Caco-2 (cell line): Measurements from ENCODE around the gene IDH3B. TPM values are rescaled to one million over a fixed set of nuclear protein-coding genes. Genes with fewer than 3 reads are reported as not detected.
"Not testable (repeated sequence)": the region's sequence is repeated elsewhere in the genome, so short reads cannot be mapped to it uniquely, and the experiment has no call there.

ENCODE experiments used
- BruUV-seq: library from RNA; stranded (reverse); fragments of 400-500 nt; replicated peaks from 2 replicates; lab custom pipeline; 2021; lab: Mats Ljungman, UMichigan
- CTCF ChIA-PET: fragments of 300-600 bp; sonication (Branson Sonifier 250); formaldehyde crosslinking; loops from one replicate; lab custom pipeline; 2022; ENCODE audit warnings: antibody characterized with exemption; lab: Charles Lee
- POLR2A ChIA-PET: fragments of 300-600 bp; sonication (Branson Sonifier 250); formaldehyde crosslinking; loops from one replicate; lab custom pipeline; 2022; ENCODE audit warnings: antibody characterized with exemption; lab: Charles Lee
- DNase-seq, 2 experiments: peaks; one replicate each; pipeline versions ENCODE4 v3.0.0 to v3.0.0-alpha.2; 2020 to 2022
- H3K27me3 ChIP-seq: replicated peaks from 2 replicates; pipeline ENCODE4 v1.6.0; 2011; ENCODE audit warnings: low read length; ENCODE audit not compliant: control insufficient read depth, insufficient read depth
- H3K36me3 ChIP-seq: 2 replicates; pipeline ENCODE4 v1.5.1; 2011; ENCODE audit warnings: low read length; ENCODE audit not compliant: control insufficient read depth, insufficient read depth
- H3K4me1 ChIP-seq: fragments of 250-450 bp; sonication (Bioruptor Pico); 2 replicates; pipeline ENCODE4 v1.5.1; 2020; ENCODE audit warnings: mild to moderate bottlenecking
- H3K4me3 ChIP-seq: 2 replicates; pipeline ENCODE4 v1.5.1; 2011; ENCODE audit warnings: low read depth, mild to moderate bottlenecking, control low read depth, low read length
- H3K9me3 ChIP-seq: fragments of 250-450 bp; sonication (Bioruptor Pico); 2 replicates; pipeline ENCODE4 v1.5.1; 2020; ENCODE audit warnings: mild to moderate bottlenecking, moderate library complexity
- H3K27ac Mint-ChIP-seq: one replicate; pipeline ENCODE4 v1.8.0; 2022; ENCODE audit warnings: mixed read lengths; ENCODE audit not compliant: unreplicated experiment
- H3K27me3 Mint-ChIP-seq: one replicate; pipeline ENCODE4 v1.8.0; 2022; ENCODE audit warnings: mixed read lengths; ENCODE audit not compliant: insufficient read depth, unreplicated experiment
- H3K36me3 Mint-ChIP-seq: one replicate; pipeline ENCODE4 v1.8.0; 2022; ENCODE audit warnings: mild to moderate bottlenecking, mixed read lengths; ENCODE audit not compliant: insufficient read depth, unreplicated experiment
- H3K4me1 Mint-ChIP-seq: one replicate; pipeline ENCODE4 v1.8.0; 2022; ENCODE audit warnings: low read depth, mixed read lengths; ENCODE audit not compliant: unreplicated experiment
- H3K4me3 Mint-ChIP-seq: one replicate; pipeline ENCODE4 v1.8.0; 2022; ENCODE audit warnings: mild to moderate bottlenecking, moderate library complexity, mixed read lengths; ENCODE audit not compliant: unreplicated experiment
- H3K9me3 Mint-ChIP-seq: one replicate; pipeline ENCODE4 v1.8.0; 2022; ENCODE audit warnings: mixed read lengths; ENCODE audit not compliant: unreplicated experiment
- CTCF ChIP-seq, 2 experiments: fragments of 200-600 bp in 1 of 2; IDR thresholded peaks; 1 replicate in 1 of 2; 2 replicates in 1 of 2; pipeline versions ENCODE4 v1.5.1 to v1.8.0; 2011 to 2022; ENCODE audit warnings: antibody characterized with exemption in 1 of 2, control low read depth in 1 of 2, inconsistent platforms in 1 of 2, low read depth in 1 of 2, low read length in 1 of 2, mild to moderate bottlenecking in 1 of 2, moderate library complexity in 1 of 2; ENCODE audit not compliant: insufficient read depth in 1 of 2, severe bottlenecking in 1 of 2, unreplicated experiment in 1 of 2
- intact Hi-C: fragments of 100-400 bp; cut with micrococcal nuclease; formaldehyde crosslinking; loops from one replicate; pipeline ENCODE4 v1.10.0; 2022; ENCODE audit not compliant: unreplicated experiment
- total RNA-seq: library from RNA; stranded (reverse); gene quantifications from 2 replicates; pipeline ENCODE4 v1.2.3, GENCODE V29; 2022

IDH3B gene
- total RNA-seq, 1 experiment from 2014 or later, result 137 TPM

GRCh38 chr20:2690213-2690612, 26.2 kb upstream of the IDH3B start:
- no TSS peak for BruUV-seq
- Histone ChIP-seq H3K4me1 (peaks cover 6% of the 10 kb centered on the region), H3K9me3 (no peaks in the 10 kb centered on the region), H3K27me3 (peaks cover 1% of the 10 kb centered on the region), H3K36me3 (no peaks in the 10 kb centered on the region), H3K4me3 (no peak overlapping the region)
- Mint-ChIP-seq H3K4me1 (peaks cover 12% of the 10 kb centered on the region), H3K4me3 (no peak overlapping the region), H3K27ac (no peak overlapping the region), H3K27me3 (peaks cover 15% of the 10 kb centered on the region), H3K36me3 (peaks cover 5% of the 10 kb centered on the region), H3K9me3 (no peaks in the 10 kb centered on the region)
- CTCF ChIA-PET, result no interaction called here
- POLR2A ChIA-PET, result no interaction called here
- TF ChIP-seq CTCF (IDR thresholded peaks at IDR 0.05; ENCODE audit: insufficient read depth in 1 of 2, low read depth in 1 of 2, low read length in 1 of 2, severe bottlenecking in 1 of 2, unreplicated experiment in 1 of 2), result no peak
- no peak for DNase-seq
- intact Hi-C loops, result no loop called here

- ChIA-PET CTCF (interaction anchor here (0.7 to 1.6 kb wide), 2 partner anchors 12 to 722 kb away, joined by 3 read pairs; no protein-coding TSS in a partner anchor), POLR2A (interaction anchor here (0.7 kb wide), 1 partner anchor 218 kb away, joined by 3 read pairs; the partner anchor contains the start of gene SNRPB)
- peaks cover 12% of the 10 kb centered on the region for H3K4me1 Mint-ChIP-seq
- H3K9me3 Mint-ChIP-seq, result no peaks in the 10 kb centered on the region
- no peak overlapping the region for H3K4me3 Mint-ChIP-seq
- H3K36me3 Mint-ChIP-seq, result peaks cover 5% of the 10 kb centered on the region
- Histone ChIP-seq H3K4me3 (no peak overlapping the region), H3K4me1 (peaks cover 6% of the 10 kb centered on the region), H3K36me3 (no peaks in the 10 kb centered on the region), H3K27me3 (peaks cover 1% of the 10 kb centered on the region), H3K9me3 (no peaks in the 10 kb centered on the region)
- peaks cover 19% of the 10 kb centered on the region for H3K27me3 Mint-ChIP-seq
- H3K27ac Mint-ChIP-seq, result no peak overlapping the region
- no TSS peak for BruUV-seq
- DNase-seq, result peak; percentile 33
- peak; percentile 34 to 39 for TF ChIP-seq CTCF (IDR thresholded peaks at IDR 0.05; ENCODE audit: insufficient read depth in 1 of 2, low read depth in 1 of 2, low read length in 1 of 2, severe bottlenecking in 1 of 2, unreplicated experiment in 1 of 2)
- intact Hi-C loops, result no loop called here
Observed at GRCh38 chr20:2688041-2688591, 24.1 kb upstream of the IDH3B start.

GRCh38 chr20:2687514-2687913, 23.5 kb upstream of the IDH3B start:
- POLR2A ChIA-PET, result no interaction called here
- intact Hi-C loops, result no loop called here
- CTCF ChIA-PET, result no interaction called here
- peaks cover 19% of the 10 kb centered on the region for H3K27me3 Mint-ChIP-seq
- Histone ChIP-seq H3K4me1 (peaks cover 6% of the 10 kb centered on the region), H3K4me3 (no peak overlapping the region), H3K9me3 (no peaks in the 10 kb centered on the region), H3K27me3 (peaks cover 1% of the 10 kb centered on the region), H3K36me3 (no peaks in the 10 kb centered on the region)
- peaks cover 5% of the 10 kb centered on the region for H3K36me3 Mint-ChIP-seq
- H3K4me1 Mint-ChIP-seq, result peaks cover 12% of the 10 kb centered on the region
- TF ChIP-seq CTCF (IDR thresholded peaks at IDR 0.05; ENCODE audit: insufficient read depth in 1 of 2, low read depth in 1 of 2, low read length in 1 of 2, severe bottlenecking in 1 of 2, unreplicated experiment in 1 of 2), result no peak
- no peak overlapping the region for H3K27ac Mint-ChIP-seq
- H3K9me3 Mint-ChIP-seq, result peaks cover under 1% of the 10 kb centered on the region
- no peak overlapping the region for H3K4me3 Mint-ChIP-seq
- no peak for DNase-seq
- BruUV-seq, result no TSS peak

GRCh38 chr20:2684817-2685216, 20.8 kb upstream of the IDH3B start:
- H3K27ac Mint-ChIP-seq, intact Hi-C loops, H3K9me3 ChIP-seq, H3K9me3 Mint-ChIP-seq, BruUV-seq, H3K27me3 ChIP-seq, H3K4me3 ChIP-seq, CTCF ChIA-PET, POLR2A ChIA-PET, H3K4me1 Mint-ChIP-seq, H3K4me1 ChIP-seq, DNase-seq, H3K36me3 Mint-ChIP-seq, H3K36me3 ChIP-seq, H3K4me3 Mint-ChIP-seq: not testable (repeated sequence)
- peaks cover 13% of the 10 kb centered on the region for H3K27me3 Mint-ChIP-seq

GRCh38 chr20:2682040-2682439, 18.0 kb upstream of the IDH3B start:
- H3K36me3 Mint-ChIP-seq, H3K27ac Mint-ChIP-seq, intact Hi-C loops, H3K9me3 ChIP-seq, H3K9me3 Mint-ChIP-seq, H3K27me3 ChIP-seq, H3K4me1 ChIP-seq, DNase-seq, H3K4me3 ChIP-seq, BruUV-seq, H3K36me3 ChIP-seq, H3K4me3 Mint-ChIP-seq, POLR2A ChIA-PET, CTCF ChIA-PET, H3K4me1 Mint-ChIP-seq: not testable (repeated sequence)
- H3K27me3 Mint-ChIP-seq, result peaks cover 13% of the 10 kb centered on the region
